ENCODE data around the gene TMEM204.

GRCh38 chr16:1492082-1492922 is 41.2 kb upstream of the TMEM204 start:
- TF ChIP-seq CTCF (IDR thresholded peaks at IDR 0.05) (no peak), POLR2A (IDR thresholded peaks at IDR 0.05) (no peak), EP300 (IDR thresholded peaks at IDR 0.05) (no peak), POLR2AphosphoS5 (IDR thresholded peaks at IDR 0.05) (no peak)

All from suprapubic skin (tissue), 4 donors.